H9 (cell line): Measurements from ENCODE around the gene UPK3A. TPM values are rescaled to one million over a fixed set of nuclear protein-coding genes. Genes with fewer than 3 reads are reported as not detected.

Source experiments
- DNase-seq: peaks from one replicate; pipeline ENCODE4 v3.0.0-alpha.2; 2017
- H2AFZ ChIP-seq: one replicate; pipeline ENCODE4 v1.6.1; 2013; ENCODE audit warnings: mild to moderate bottlenecking, low read length, control low read depth, moderate library complexity
- H2AK5ac ChIP-seq: 2 replicates; pipeline ENCODE4 v1.6.1; 2013; ENCODE audit warnings: low read length, control low read depth, mixed read lengths; ENCODE audit not compliant: insufficient read length
- H2BK120ac ChIP-seq: one replicate; pipeline ENCODE4 v1.6.1; 2013; ENCODE audit warnings: low read depth, mild to moderate bottlenecking, low read length, control low read depth, inconsistent platforms; ENCODE audit not compliant: poor library complexity, severe bottlenecking
- H2BK12ac ChIP-seq: 2 replicates; pipeline ENCODE4 v1.6.1; 2013; ENCODE audit warnings: low read length, control low read depth, mixed read lengths, low read depth; ENCODE audit not compliant: insufficient read length
- H2BK15ac ChIP-seq: 2 replicates; pipeline ENCODE4 v1.6.1; 2013; ENCODE audit warnings: low read depth, low read length, control low read depth
- H2BK20ac ChIP-seq: one replicate; pipeline ENCODE4 v1.6.1; 2013; ENCODE audit warnings: low read depth, mild to moderate bottlenecking, low read length, control low read depth, inconsistent platforms; ENCODE audit not compliant: poor library complexity, severe bottlenecking
- H2BK5ac ChIP-seq: 2 replicates; pipeline ENCODE4 v1.6.1; 2013; ENCODE audit warnings: low read length, control low read depth, mixed read lengths; ENCODE audit not compliant: insufficient read length
- H3K14ac ChIP-seq: 2 replicates; pipeline ENCODE4 v1.6.1; 2013; ENCODE audit warnings: low read length, control low read depth; ENCODE audit not compliant: insufficient read depth
- H3K18ac ChIP-seq: 2 replicates; pipeline ENCODE4 v1.6.1; 2013; ENCODE audit warnings: low read depth, mild to moderate bottlenecking, mixed read lengths, low read length, control low read depth; ENCODE audit not compliant: insufficient read length
- H3K23ac ChIP-seq: 2 replicates; pipeline ENCODE4 v1.6.1; 2013; ENCODE audit warnings: low read length, control low read depth, mixed read lengths, low read depth; ENCODE audit not compliant: insufficient read length
- H3K23me2 ChIP-seq: 2 replicates; pipeline ENCODE4 v1.6.1; 2013; ENCODE audit warnings: low read depth, mild to moderate bottlenecking, mixed read lengths, low read length, control low read depth; ENCODE audit not compliant: insufficient read length, poor library complexity, severe bottlenecking
- H3K27ac ChIP-seq: 2 replicates; pipeline ENCODE4 v1.5.1; 2013; ENCODE audit warnings: low read length, control low read depth, mixed read lengths, low read depth; ENCODE audit not compliant: insufficient read length
- H3K27me3 ChIP-seq: 2 replicates; pipeline ENCODE4 v1.6.1; 2013; ENCODE audit warnings: low read length, control low read depth, inconsistent platforms; ENCODE audit not compliant: insufficient read depth
- H3K4ac ChIP-seq: 2 replicates; pipeline ENCODE4 v1.6.1; 2013; ENCODE audit warnings: low read depth, mild to moderate bottlenecking, control low read depth, inconsistent platforms, low read length, moderate library complexity
- H3K4me1 ChIP-seq: 2 replicates; pipeline ENCODE4 v1.6.1; 2013; ENCODE audit warnings: low read length, control low read depth, inconsistent platforms; ENCODE audit not compliant: insufficient read depth
- H3K4me2 ChIP-seq: 2 replicates; pipeline ENCODE4 v1.6.1; 2013; ENCODE audit warnings: low read length, control low read depth, mixed read lengths; ENCODE audit not compliant: insufficient read length, insufficient read depth
- H3K56ac ChIP-seq: 2 replicates; pipeline ENCODE4 v1.6.1; 2013; ENCODE audit warnings: low read depth, mild to moderate bottlenecking, mixed read lengths, low read length, control low read depth; ENCODE audit not compliant: insufficient read length
- H3K79me1 ChIP-seq: 2 replicates; pipeline ENCODE4 v1.6.1; 2013; ENCODE audit warnings: low read depth, mild to moderate bottlenecking, moderate library complexity, low read length, control low read depth, inconsistent platforms; ENCODE audit not compliant: insufficient read depth, poor library complexity, severe bottlenecking
- H3K79me2 ChIP-seq: 2 replicates; pipeline ENCODE4 v1.6.1; 2013; ENCODE audit warnings: low read length, control low read depth, inconsistent platforms; ENCODE audit not compliant: insufficient read depth
- H3K9ac ChIP-seq: 2 replicates; pipeline ENCODE4 v1.6.1; 2013; ENCODE audit warnings: low read length, control low read depth, mixed read lengths; ENCODE audit not compliant: insufficient read length; ENCODE audit errors: extremely low read depth
- H3K9me3 ChIP-seq: one replicate; pipeline ENCODE4 v1.6.1; 2013; ENCODE audit warnings: low read depth, low read length, inconsistent platforms; ENCODE audit not compliant: control insufficient read depth
- H3T11ph ChIP-seq: one replicate; pipeline ENCODE4 v1.6.1; 2013; ENCODE audit warnings: mild to moderate bottlenecking, low read length, control low read depth, inconsistent platforms
- H4K20me1 ChIP-seq: one replicate; pipeline ENCODE4 v1.6.1; 2013; ENCODE audit not compliant: control insufficient read depth, insufficient read length, insufficient read depth
- H4K5ac ChIP-seq: 2 replicates; pipeline ENCODE4 v1.6.1; 2013; ENCODE audit warnings: low read depth, mild to moderate bottlenecking, mixed read lengths, low read length, control low read depth; ENCODE audit not compliant: insufficient read length
- H4K8ac ChIP-seq: replicated peaks from 2 replicates; pipeline ENCODE4 v1.6.1; 2013; ENCODE audit warnings: low read length, control low read depth, mixed read lengths, low read depth; ENCODE audit not compliant: insufficient read length
- H4K91ac ChIP-seq: 2 replicates; pipeline ENCODE4 v1.6.1; 2013; ENCODE audit warnings: low read depth, mild to moderate bottlenecking, moderate library complexity, mixed read lengths, low read length, control low read depth; ENCODE audit not compliant: insufficient read length
- H3K27ac Mint-ChIP-seq, 3 experiments: 2 replicates in 2 of 3; 3 replicates in 1 of 3; pipeline ENCODE4 v1.8.0; 2020 to 2021; ENCODE audit warnings: mixed read lengths in 3 of 3, mild to moderate bottlenecking in 1 of 3, moderate library complexity in 1 of 3
- H3K27me3 Mint-ChIP-seq: 2 replicates; pipeline ENCODE4 v1.8.0; 2021; ENCODE audit warnings: low read depth, mild to moderate bottlenecking, moderate library complexity, mixed read lengths
- H3K36me3 Mint-ChIP-seq, 3 experiments: 2 replicates in 2 of 3; 3 replicates in 1 of 3; pipeline ENCODE4 v1.8.0; 2020 to 2021; ENCODE audit warnings: low read depth in 3 of 3, mixed read lengths in 3 of 3; ENCODE audit not compliant: insufficient read depth in 1 of 3
- H3K4me1 Mint-ChIP-seq, 2 experiments: 2 replicates each; pipeline ENCODE4 v1.8.0; 2020; ENCODE audit warnings: mixed read lengths in 2 of 2
- H3K4me3 Mint-ChIP-seq, 2 experiments: 2 replicates in 1 of 2; 3 replicates in 1 of 2; pipeline ENCODE4 v1.8.0; 2020 to 2021; ENCODE audit warnings: mild to moderate bottlenecking in 2 of 2, mixed read lengths in 2 of 2, moderate library complexity in 1 of 2
- H3K9me3 Mint-ChIP-seq, 2 experiments: 2 replicates in 1 of 2; 3 replicates in 1 of 2; pipeline ENCODE4 v1.8.0; 2020; ENCODE audit warnings: mild to moderate bottlenecking in 2 of 2, mixed read lengths in 2 of 2, moderate library complexity in 1 of 2
- WGBS: extraction: QIAGEN DNeasy Blood & Tissue Kit; methylation state at CpG from one replicate; pipeline ENCODE4 v1.1.7; 2013; ENCODE audit warnings: missing lambda C conversion rate, low lambda C conversion rate, mixed read lengths; ENCODE audit not compliant: insufficient read length; ENCODE audit errors: extremely low coverage; 5-methylcytosine and 5-hydroxymethylcytosine counted together
- total RNA-seq: library from RNA; stranded (reverse); gene quantifications from 2 replicates; pipeline ENCODE4 v1.2.1, GENCODE V29; 2021
- TF ChIP-seq, protein P1 (sequence below): fragments of 200-600 bp; sonication (generic); conservative IDR thresholded peaks from 3 replicates; pipeline ENCODE4 v1.8.0; 2021; ENCODE audit warnings: antibody characterized with exemption, mild to moderate bottlenecking

UPK3A gene
- total RNA-seq, 1 experiment from 2014 or later, result not detected

DNA sequence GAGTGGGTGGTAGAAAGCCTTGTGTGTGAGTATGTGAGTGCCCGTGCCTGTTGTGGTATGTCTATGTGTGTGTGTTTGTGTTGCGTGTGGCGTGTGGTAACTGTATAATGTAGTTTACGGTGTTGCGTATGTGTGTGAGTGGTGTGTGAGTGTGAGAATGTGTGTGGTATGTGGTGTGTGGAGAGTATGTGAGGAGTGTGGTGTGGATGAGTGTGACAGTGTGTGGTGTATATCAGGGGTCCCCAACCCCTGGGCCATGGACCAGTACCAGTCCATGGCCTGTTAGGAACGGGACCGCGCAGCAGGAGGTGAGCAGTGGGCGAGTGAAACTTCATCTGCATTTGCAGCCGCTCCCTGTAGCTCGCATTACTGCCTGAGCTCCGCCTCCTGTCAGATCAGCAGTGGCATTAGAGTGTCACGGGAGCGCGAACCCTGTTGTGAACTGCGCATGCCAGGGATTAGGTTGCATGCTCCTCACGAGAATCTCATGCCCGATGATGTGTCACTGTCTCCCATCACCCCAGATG, 5.7 kb downstream of the UPK3A start:
- 100% methylated on average over 4 of the region's 18 CpGs for WGBS
- H3K9me3 Mint-ChIP-seq, result no peaks in the 10 kb centered on the region
- no peaks in the 10 kb centered on the region for H3K9me3 ChIP-seq

More for the DNA sequence above, 5.7 kb downstream of the UPK3A start:
- TF ChIP-seq, protein P1, sequence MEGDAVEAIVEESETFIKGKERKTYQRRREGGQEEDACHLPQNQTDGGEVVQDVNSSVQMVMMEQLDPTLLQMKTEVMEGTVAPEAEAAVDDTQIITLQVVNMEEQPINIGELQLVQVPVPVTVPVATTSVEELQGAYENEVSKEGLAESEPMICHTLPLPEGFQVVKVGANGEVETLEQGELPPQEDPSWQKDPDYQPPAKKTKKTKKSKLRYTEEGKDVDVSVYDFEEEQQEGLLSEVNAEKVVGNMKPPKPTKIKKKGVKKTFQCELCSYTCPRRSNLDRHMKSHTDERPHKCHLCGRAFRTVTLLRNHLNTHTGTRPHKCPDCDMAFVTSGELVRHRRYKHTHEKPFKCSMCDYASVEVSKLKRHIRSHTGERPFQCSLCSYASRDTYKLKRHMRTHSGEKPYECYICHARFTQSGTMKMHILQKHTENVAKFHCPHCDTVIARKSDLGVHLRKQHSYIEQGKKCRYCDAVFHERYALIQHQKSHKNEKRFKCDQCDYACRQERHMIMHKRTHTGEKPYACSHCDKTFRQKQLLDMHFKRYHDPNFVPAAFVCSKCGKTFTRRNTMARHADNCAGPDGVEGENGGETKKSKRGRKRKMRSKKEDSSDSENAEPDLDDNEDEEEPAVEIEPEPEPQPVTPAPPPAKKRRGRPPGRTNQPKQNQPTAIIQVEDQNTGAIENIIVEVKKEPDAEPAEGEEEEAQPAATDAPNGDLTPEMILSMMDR, result no peak
- H3K79me1 ChIP-seq, result no peaks in the 10 kb centered on the region
- no peak overlapping the region for H4K8ac ChIP-seq
- peak; percentile 63 for DNase-seq
- no peak overlapping the region for H3K27ac ChIP-seq
- peaks cover 2% of the 10 kb centered on the region; the same call in 1 of the 2 replicates for H3K4me1 ChIP-seq
- H3T11ph ChIP-seq, result no peak overlapping the region
- H2BK120ac ChIP-seq, result no peak overlapping the region
- H3K4ac ChIP-seq, result no peak overlapping the region
- peaks cover 2% of the 10 kb centered on the region for H3K23me2 ChIP-seq
- H4K91ac ChIP-seq, result no peak overlapping the region
- H4K5ac ChIP-seq, result no peak overlapping the region
- H4K20me1 ChIP-seq, result no peaks in the 10 kb centered on the region
- H2BK15ac ChIP-seq, result no peak overlapping the region
- no peaks in the 10 kb centered on the region; the same call in 1 of the 2 replicates for H3K27me3 ChIP-seq
- no peak overlapping the region for H3K9ac ChIP-seq
- H3K56ac ChIP-seq, result no peak overlapping the region
- H2BK5ac ChIP-seq, result no peak overlapping the region
- H3K79me2 ChIP-seq, result no peaks in the 10 kb centered on the region
- H2AK5ac ChIP-seq, result no peak overlapping the region
- H3K18ac ChIP-seq, result no peak overlapping the region
- no peak overlapping the region for H3K4me3 Mint-ChIP-seq
- H3K36me3 Mint-ChIP-seq, result no peaks in the 10 kb centered on the region
- H2BK20ac ChIP-seq, result no peak overlapping the region
- H3K4me1 Mint-ChIP-seq, result peaks cover 12 to 15% of the 10 kb centered on the region in 2 experiments
- no peak overlapping the region for H3K23ac ChIP-seq
- H2AFZ ChIP-seq, result no peak overlapping the region
- no peak overlapping the region for H3K4me2 ChIP-seq
- no peak overlapping the region for H3K14ac ChIP-seq
- H3K27me3 Mint-ChIP-seq, result peaks cover 41% of the 10 kb centered on the region
- H3K27ac Mint-ChIP-seq, result no peak overlapping the region
- no peak overlapping the region for H2BK12ac ChIP-seq
